Neuron (in vitro differentiated cells): ENCODE measurements around the gene ROS1.

Source experiments
- H2AFZ ChIP-seq: one replicate; pipeline ENCODE4 v1.6.1; 2013; ENCODE audit warnings: low read depth, mild to moderate bottlenecking, inconsistent platforms, low read length, moderate library complexity
- H3K27me3 ChIP-seq: one replicate; pipeline ENCODE4 v1.6.1; 2013; ENCODE audit warnings: low read length; ENCODE audit not compliant: insufficient read depth
- H3K36me3 ChIP-seq: one replicate; pipeline ENCODE4 v1.6.1; 2013; ENCODE audit warnings: low read length; ENCODE audit not compliant: insufficient read depth
- H3K4me1 ChIP-seq: one replicate; pipeline ENCODE4 v1.6.1; 2013; ENCODE audit warnings: low read length; ENCODE audit not compliant: insufficient read depth
- H3K4me3 ChIP-seq: 2 replicates; pipeline ENCODE4 v1.5.1; 2013; ENCODE audit warnings: mild to moderate bottlenecking, low read length, moderate library complexity
- H3K9me3 ChIP-seq: one replicate; pipeline ENCODE4 v1.6.1; 2013; ENCODE audit warnings: low read length

Gene ROS1

GRCh38 chr6:117272032-117272866 is 153.5 kb downstream of the ROS1 start:
- H2AFZ ChIP-seq: no peak overlapping the region
- H3K36me3 ChIP-seq: no peaks in the 10 kb centered on the region
- peaks cover 12% of the 10 kb centered on the region for H3K4me1 ChIP-seq
- no peak overlapping the region for H3K4me3 ChIP-seq
- no peaks in the 10 kb centered on the region for H3K9me3 ChIP-seq
- H3K27me3 ChIP-seq: peaks cover 80% of the 10 kb centered on the region

GRCh38 chr6:117270843-117271507 is 154.8 kb downstream of the ROS1 start:
- Histone ChIP-seq H3K27me3 (peaks cover 89% of the 10 kb centered on the region), H3K4me1 (peaks cover 12% of the 10 kb centered on the region), H3K9me3 (no peaks in the 10 kb centered on the region), H3K4me3 (no peak overlapping the region), H3K36me3 (no peaks in the 10 kb centered on the region), H2AFZ (peak overlapping the region; percentile 89)

- H3K36me3 ChIP-seq: no peaks in the 10 kb centered on the region
- peak overlapping the region; percentile 27 for H3K4me3 ChIP-seq
- peak overlapping the region; percentile 89 for H2AFZ ChIP-seq
- H3K27me3 ChIP-seq: peaks cover 88% of the 10 kb centered on the region
- H3K4me1 ChIP-seq: peaks cover 12% of the 10 kb centered on the region
- H3K9me3 ChIP-seq: no peaks in the 10 kb centered on the region
Measured at GRCh38 chr6:117270055-117270842, 155.5 kb downstream of the ROS1 start.

GRCh38 chr6:117269638-117270054 is 156.1 kb downstream of the ROS1 start:
- peaks cover 88% of the 10 kb centered on the region for H3K27me3 ChIP-seq

GRCh38 chr6:117268924-117269323 is 156.8 kb downstream of the ROS1 start:
- Histone ChIP-seq H3K9me3 (no peaks in the 10 kb centered on the region), H3K27me3 (peaks cover 90% of the 10 kb centered on the region), H3K4me1 (peaks cover 18% of the 10 kb centered on the region), H3K4me3 (no peak overlapping the region), H2AFZ (no peak overlapping the region), H3K36me3 (no peaks in the 10 kb centered on the region)

More at GRCh38 chr6:117269638-117270054, 156.1 kb downstream of the ROS1 start:
- Histone ChIP-seq H3K4me3 (no peak overlapping the region), H3K9me3 (no peaks in the 10 kb centered on the region), H3K36me3 (no peaks in the 10 kb centered on the region), H2AFZ (peak overlapping the region; percentile 89), H3K4me1 (peaks cover 17% of the 10 kb centered on the region)

- Histone ChIP-seq H3K9me3 (peaks cover 2% of the 10 kb centered on the region), H3K36me3 (no peaks in the 10 kb centered on the region), H3K27me3 (peaks cover 94% of the 10 kb centered on the region), H2AFZ (no peak overlapping the region), H3K4me1 (peaks cover 18% of the 10 kb centered on the region), H3K4me3 (no peak overlapping the region)
Measured at GRCh38 chr6:117267766-117268534, 157.8 kb downstream of the ROS1 start.

GRCh38 chr6:117267054-117267347 is 158.7 kb downstream of the ROS1 start:
- Histone ChIP-seq H3K27me3 (peaks cover 93% of the 10 kb centered on the region), H3K36me3 (no peaks in the 10 kb centered on the region), H2AFZ (no peak overlapping the region), H3K4me3 (no peak overlapping the region), H3K4me1 (peaks cover 18% of the 10 kb centered on the region), H3K9me3 (peaks cover 4% of the 10 kb centered on the region)

GRCh38 chr6:117266257-117267053 is 159.3 kb downstream of the ROS1 start:
- no peak overlapping the region for H3K4me3 ChIP-seq
- no peaks in the 10 kb centered on the region for H3K36me3 ChIP-seq
- peak overlapping the region; percentile 40 for H2AFZ ChIP-seq
- H3K27me3 ChIP-seq: peaks cover 94% of the 10 kb centered on the region
- H3K4me1 ChIP-seq: peaks cover 18% of the 10 kb centered on the region
- H3K9me3 ChIP-seq: peaks cover 4% of the 10 kb centered on the region

GRCh38 chr6:117265410-117266256 is 160.1 kb downstream of the ROS1 start, which contains the start of gene VGLL2:
TSS of gene VGLL2 (plus strand) at chr6:117265558. CDS start at chr6:117265764, 206 bp downstream.
- Histone ChIP-seq H3K36me3 (no peaks in the 10 kb centered on the region), H2AFZ (peak within 1 kb of the TSS; percentile 40), H3K4me1 (peaks cover 16% of the 10 kb centered on the region), H3K27me3 (peaks cover 87% of the 10 kb centered on the region), H3K9me3 (peaks cover 4% of the 10 kb centered on the region), H3K4me3 (peak within 1 kb of the TSS; percentile 34)

- no peaks in the 10 kb centered on the region for H3K36me3 ChIP-seq
- peak overlapping the region; percentile 23 for H3K4me3 ChIP-seq
- peaks cover 8% of the 10 kb centered on the region for H3K4me1 ChIP-seq
- H3K27me3 ChIP-seq: peaks cover 80% of the 10 kb centered on the region
- peaks cover 4% of the 10 kb centered on the region for H3K9me3 ChIP-seq
- H2AFZ ChIP-seq: no peak overlapping the region
Measured at GRCh38 chr6:117264692-117265409, 160.9 kb downstream of the ROS1 start.

- Histone ChIP-seq H3K4me3 (no peak overlapping the region), H3K4me1 (peaks cover 6% of the 10 kb centered on the region), H2AFZ (no peak overlapping the region), H3K9me3 (peaks cover 4% of the 10 kb centered on the region), H3K36me3 (no peaks in the 10 kb centered on the region), H3K27me3 (peaks cover 75% of the 10 kb centered on the region)
Measured at GRCh38 chr6:117264369-117264691, 161.4 kb downstream of the ROS1 start.
